GM21723 (cell line): ENCODE measurements around the gene CSTB.
A peak's percentile ranks its signal among the peaks of the same experiment; 100 is the strongest.
"Not testable (repeated sequence)": the region's sequence is repeated elsewhere in the genome, so short reads cannot be mapped to it uniquely, and the experiment has no call there.

Source experiments
- ATAC-seq: cut with Tn5 transposase; IDR thresholded peaks from one replicate; pipeline ENCODE4 v1.9.1; 2021; ENCODE audit warnings: mild to moderate bottlenecking, moderate library complexity; ENCODE audit not compliant: unreplicated experiment

The CSTB gene

GRCh38 chr21:43775795-43776430, at the start of gene CSTB:
TSS of gene CSTB (minus strand) at chr21:43776308. CDS start at chr21:43776269, 39 bp downstream.
- peak; percentile 68 for ATAC-seq

- no peak for ATAC-seq
Observed at GRCh38 chr21:43825242-43825935, 49.3 kb upstream of the CSTB start.

- ATAC-seq, result no peak
Observed at GRCh38 chr21:43824333-43825241, 48.5 kb upstream of the CSTB start.

GRCh38 chr21:43822741-43823140, 46.6 kb upstream of the CSTB start:
- not testable (repeated sequence) for ATAC-seq

GRCh38 chr21:43822166-43822565, 46.1 kb upstream of the CSTB start:
- ATAC-seq, result not testable (repeated sequence)

- ATAC-seq, result no peak
Observed at GRCh38 chr21:43820466-43820865, 44.4 kb upstream of the CSTB start.

- no peak for ATAC-seq
Observed at GRCh38 chr21:43819511-43820405, 43.6 kb upstream of the CSTB start.

GRCh38 chr21:43818685-43819084, 42.6 kb upstream of the CSTB start:
- ATAC-seq, result no peak

GRCh38 chr21:43817157-43818086, 41.3 kb upstream of the CSTB start:
- no peak for ATAC-seq

- ATAC-seq, result no peak
Observed at GRCh38 chr21:43816611-43817071, 40.5 kb upstream of the CSTB start.

GRCh38 chr21:43815991-43816390, 39.9 kb upstream of the CSTB start:
- no peak for ATAC-seq

- ATAC-seq, result no peak
Observed at GRCh38 chr21:43815107-43815613, 39.1 kb upstream of the CSTB start.

GRCh38 chr21:43814215-43815106, 38.4 kb upstream of the CSTB start:
- ATAC-seq, result no peak

- ATAC-seq, result no peak
Observed at GRCh38 chr21:43813656-43813980, 37.5 kb upstream of the CSTB start.

- no peak for ATAC-seq
Observed at GRCh38 chr21:43812957-43813655, 37.0 kb upstream of the CSTB start.

GRCh38 chr21:43812139-43812821, 36.2 kb upstream of the CSTB start:
- no peak for ATAC-seq
